HFF-Myc (cell line): ENCODE results near the gene PKP3.
A peak's percentile ranks its signal among the peaks of the same experiment; 100 is the strongest.

Source experiments
- DNase-seq: peaks from one replicate; pipeline ENCODE4 v3.0.0-alpha.2; 2011; ENCODE audit warnings: low read depth; ENCODE audit errors: extremely low read depth
- H3K4me3 ChIP-seq: replicated peaks from 2 replicates; pipeline ENCODE4 v1.5.1; 2011; ENCODE audit warnings: low read depth, mild to moderate bottlenecking, control low read depth, low read length
- TF ChIP-seq, protein P1 (sequence below): IDR thresholded peaks from 2 replicates; pipeline ENCODE4 v1.5.1; 2012; ENCODE audit warnings: mild to moderate bottlenecking, low read depth, low read length, control low read depth; ENCODE audit errors: missing control alignments

PKP3 gene

DNA sequence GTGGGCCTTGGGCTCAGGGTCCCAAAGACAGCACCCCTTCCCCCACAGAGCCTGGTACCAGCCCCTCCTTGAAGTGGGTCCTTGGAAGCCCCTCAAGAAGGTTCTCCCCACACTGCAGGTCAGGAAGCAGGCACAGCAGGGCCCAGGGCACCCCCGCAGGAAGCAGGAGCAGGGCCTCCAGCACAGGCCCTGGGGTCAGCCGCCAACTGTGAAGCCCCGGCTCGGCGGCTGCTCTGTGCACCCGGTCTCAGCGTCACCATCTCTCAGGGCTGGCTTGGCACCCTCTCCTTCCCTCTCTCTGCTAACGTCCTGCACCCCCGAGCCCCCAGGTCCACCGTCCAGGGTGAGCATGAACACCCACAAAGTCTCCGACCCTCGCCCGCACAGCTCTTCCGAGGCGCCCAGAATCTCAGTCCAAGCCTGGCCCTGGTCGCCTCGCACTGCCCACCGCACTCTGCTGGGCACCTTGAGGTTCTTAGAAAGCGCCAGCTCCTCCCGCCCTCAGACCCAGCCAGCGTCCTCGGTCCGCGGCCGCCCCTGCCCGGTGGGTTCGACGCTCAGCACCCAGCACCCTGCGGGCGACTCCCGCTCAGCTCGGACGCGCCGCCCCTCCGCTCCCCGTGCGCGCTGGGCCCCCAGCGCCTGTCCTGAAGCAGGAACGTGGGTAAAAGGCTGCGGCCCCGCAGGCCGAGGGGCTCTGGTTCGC is 22.2 kb downstream of the PKP3 start:
- TF ChIP-seq, protein P1, sequence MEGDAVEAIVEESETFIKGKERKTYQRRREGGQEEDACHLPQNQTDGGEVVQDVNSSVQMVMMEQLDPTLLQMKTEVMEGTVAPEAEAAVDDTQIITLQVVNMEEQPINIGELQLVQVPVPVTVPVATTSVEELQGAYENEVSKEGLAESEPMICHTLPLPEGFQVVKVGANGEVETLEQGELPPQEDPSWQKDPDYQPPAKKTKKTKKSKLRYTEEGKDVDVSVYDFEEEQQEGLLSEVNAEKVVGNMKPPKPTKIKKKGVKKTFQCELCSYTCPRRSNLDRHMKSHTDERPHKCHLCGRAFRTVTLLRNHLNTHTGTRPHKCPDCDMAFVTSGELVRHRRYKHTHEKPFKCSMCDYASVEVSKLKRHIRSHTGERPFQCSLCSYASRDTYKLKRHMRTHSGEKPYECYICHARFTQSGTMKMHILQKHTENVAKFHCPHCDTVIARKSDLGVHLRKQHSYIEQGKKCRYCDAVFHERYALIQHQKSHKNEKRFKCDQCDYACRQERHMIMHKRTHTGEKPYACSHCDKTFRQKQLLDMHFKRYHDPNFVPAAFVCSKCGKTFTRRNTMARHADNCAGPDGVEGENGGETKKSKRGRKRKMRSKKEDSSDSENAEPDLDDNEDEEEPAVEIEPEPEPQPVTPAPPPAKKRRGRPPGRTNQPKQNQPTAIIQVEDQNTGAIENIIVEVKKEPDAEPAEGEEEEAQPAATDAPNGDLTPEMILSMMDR, result no peak
- peak overlapping the region; percentile 29 for H3K4me3 ChIP-seq

GRCh38 chr11:416757-417621 is 23.0 kb downstream of the PKP3 start:
- TF ChIP-seq, protein P1, result no peak
- H3K4me3 ChIP-seq, result peak overlapping the region; percentile 29
- no peak for DNase-seq

More for the DNA sequence above, 22.2 kb downstream of the PKP3 start:
- no peak for DNase-seq

GRCh38 chr11:417652-418342 is 23.8 kb downstream of the PKP3 start:
- TF ChIP-seq, protein P1, result no peak
- no peak overlapping the region for H3K4me3 ChIP-seq
- DNase-seq, result no peak

DNA sequence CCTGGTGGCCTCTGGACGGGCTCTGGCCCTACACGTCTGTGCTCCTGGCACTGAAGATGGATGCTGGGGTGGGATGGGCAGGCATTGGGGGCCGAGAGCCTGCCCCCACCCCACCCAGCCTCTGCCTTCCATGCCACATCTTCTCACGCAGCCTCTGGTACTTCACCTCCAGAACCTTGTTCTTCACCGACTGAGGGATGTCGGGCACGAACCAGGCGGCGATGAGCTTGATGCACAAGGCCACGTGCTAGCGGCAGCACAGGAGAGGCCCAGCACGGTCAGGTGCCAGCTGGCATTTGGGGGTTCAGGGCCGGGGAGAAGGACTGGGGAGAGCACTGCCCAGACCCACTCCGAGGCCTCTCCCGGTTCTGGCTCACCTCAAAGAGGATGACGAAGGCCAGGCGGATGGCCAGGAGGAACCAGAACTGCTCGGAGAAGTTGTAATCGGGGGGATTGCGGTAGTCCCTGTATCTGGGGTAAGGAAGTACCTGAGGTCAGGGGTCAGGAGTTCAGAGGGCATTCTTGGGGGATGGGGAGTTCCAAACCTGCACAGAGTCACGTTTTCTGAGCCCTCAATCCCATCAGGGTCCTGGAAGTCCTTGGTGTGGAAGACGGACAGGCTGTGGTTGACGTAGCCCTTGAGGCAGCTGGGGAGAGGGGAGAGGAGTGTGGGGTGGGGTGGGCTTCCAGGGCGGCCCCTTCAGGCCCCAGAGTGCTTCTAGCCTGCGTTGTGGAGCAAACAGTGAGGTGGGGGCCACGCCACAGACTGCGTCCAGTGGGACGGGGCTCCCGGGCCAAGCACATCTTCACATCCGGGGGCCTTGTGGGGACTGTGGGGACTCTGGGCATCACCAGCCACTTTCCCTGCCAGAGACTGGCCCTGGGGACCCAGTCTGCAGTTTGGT is 24.6 kb downstream of the PKP3 start:
- TF ChIP-seq, protein P1, result no peak

GRCh38 chr11:419248-420005 is 25.4 kb downstream of the PKP3 start:
- DNase-seq, result no peak
- TF ChIP-seq, protein P1, result no peak
- no peak overlapping the region for H3K4me3 ChIP-seq

More for the DNA sequence above, 24.6 kb downstream of the PKP3 start:
- no peak for DNase-seq
- H3K4me3 ChIP-seq, result no peak overlapping the region
